NCI-H510A treated with DMSO at 0.1 percent for 48 hours (cell line): ENCODE measurements around the gene CCDC154.

Source experiments
- DNase-seq: peaks from one replicate; lab custom pipeline; 2025; lab: John Stamatoyannopoulos, UW

CCDC154 gene

GRCh38 chr16:1438229-1439057 is 5.9 kb downstream of the CCDC154 start:
- no peak for DNase-seq

GRCh38 chr16:1437606-1438005 is 6.8 kb downstream of the CCDC154 start:
- no peak for DNase-seq

- DNase-seq = no peak
Measured at GRCh38 chr16:1436731-1437355, 7.5 kb downstream of the CCDC154 start.

- no peak for DNase-seq
Measured at GRCh38 chr16:1435921-1436697, 8.2 kb downstream of the CCDC154 start.

- no peak for DNase-seq
Measured at GRCh38 chr16:1434644-1435592, 9.4 kb downstream of the CCDC154 start.

- no peak for DNase-seq
Measured at GRCh38 chr16:1433756-1434155, 10.6 kb downstream of the CCDC154 start.

GRCh38 chr16:1433263-1433560 is 11.1 kb downstream of the CCDC154 start:
- DNase-seq = no peak

GRCh38 chr16:1432388-1433262 is 11.7 kb downstream of the CCDC154 start:
- DNase-seq = no peak

- DNase-seq = no peak
Measured at GRCh38 chr16:1431497-1432270, 12.7 kb downstream of the CCDC154 start.

- DNase-seq = peak; percentile 47
Measured at GRCh38 chr16:1430759-1431496, 13.4 kb downstream of the CCDC154 start, which contains the start of gene PERCC1. Gene PERCC1, plus strand, starts transcription at chr16:1431078. Its CDS starts 1,516 bp downstream, at chr16:1432594.

GRCh38 chr16:1430214-1430758 is 14.1 kb downstream of the CCDC154 start:
- no peak for DNase-seq

GRCh38 chr16:1429631-1430030 is 14.7 kb downstream of the CCDC154 start:
- no peak for DNase-seq

GRCh38 chr16:1429012-1429411 is 15.3 kb downstream of the CCDC154 start:
- no peak for DNase-seq

- DNase-seq = no peak
Measured at GRCh38 chr16:1428511-1428910, 15.8 kb downstream of the CCDC154 start.

GRCh38 chr16:1427473-1428461 is 16.6 kb downstream of the CCDC154 start:
- no peak for DNase-seq

GRCh38 chr16:1426734-1427471 is 17.5 kb downstream of the CCDC154 start:
- peak; percentile 40 for DNase-seq
